HepG2 (cell line): ENCODE data around the gene MS4A7. TPM values are rescaled to one million over a fixed set of nuclear protein-coding genes. Genes with fewer than 3 reads are reported as not detected.

Experiments
- ATAC-seq: fragments of 200-7000 bp; cut with Tn5 transposase; 3 replicates; pipeline ENCODE4 v1.9.1; 2020; ENCODE audit warnings: mild to moderate bottlenecking, moderate library complexity
- BruUV-seq: library from RNA; stranded (reverse); fragments of 400-500 nt; replicated peaks from 2 replicates; lab custom pipeline; 2021; lab: Mats Ljungman, UMichigan
- CTCF ChIA-PET: fragments of 300-600 bp; formaldehyde crosslinking; extraction: SDS; loops from one replicate; lab custom pipeline; 2021; ENCODE audit warnings: low total read pairs, inconsistent platforms, low intra/inter-chr PET ratio; lab: Yijun Ruan, JAX
- POLR2A ChIA-PET: fragments of 350-600 bp; sonication (Branson Sonifier 250); formaldehyde crosslinking; loops from one replicate; lab custom pipeline; 2020; ENCODE audit warnings: antibody characterized with exemption, inconsistent platforms; lab: Yijun Ruan, JAX
- DNase-seq: peaks from one replicate; pipeline ENCODE4 v3.0.0-alpha.2; 2015; ENCODE audit warnings: low spot score
- FAIRE-seq: peaks from 3 replicates; lab custom pipeline; 2011; peaks lifted over from hg19 to GRCh38; lab: Jason Lieb, UNC
- H2AFZ ChIP-seq: one replicate; pipeline ENCODE4 v1.6.1; 2011; ENCODE audit warnings: low read length, inconsistent platforms
- H3K27ac ChIP-seq: fragments of 300-600 bp; 3 replicates; pipeline ENCODE4 v1.8.0; 2011; ENCODE audit warnings: mixed run types, mild to moderate bottlenecking, mixed read lengths, low read length, inconsistent platforms; ENCODE audit not compliant: insufficient read depth; ENCODE audit errors: extremely low read length
- H3K27me3 ChIP-seq, 2 experiments: fragments of 200-600 bp in 1 of 2; 2 replicates in 1 of 2; 3 replicates in 1 of 2; pipeline versions ENCODE4 v1.6.0 to v1.8.0; 2011; ENCODE audit warnings: low read length in 2 of 2, mild to moderate bottlenecking in 2 of 2, moderate library complexity in 2 of 2, inconsistent platforms in 1 of 2; ENCODE audit not compliant: insufficient read depth in 2 of 2, control insufficient read depth in 1 of 2
- H3K36me3 ChIP-seq, 2 experiments: fragments of 200-600 bp in 1 of 2; replicated peaks in 1 of 2; 2 replicates in 1 of 2; 3 replicates in 1 of 2; pipeline versions ENCODE4 v1.5.1 to v1.8.0; 2011; ENCODE audit warnings: low read length in 2 of 2, inconsistent platforms in 1 of 2; ENCODE audit not compliant: insufficient read depth in 2 of 2, control insufficient read depth in 1 of 2
- H3K4me1 ChIP-seq: 2 replicates; pipeline ENCODE4 v1.5.1; 2012; ENCODE audit warnings: low read length, inconsistent platforms; ENCODE audit not compliant: insufficient read depth
- H3K4me2 ChIP-seq: 2 replicates; pipeline ENCODE4 v1.6.0; 2011; ENCODE audit warnings: low read depth, low read length, inconsistent platforms
- H3K4me3 ChIP-seq, 3 experiments: fragments of 200-600 bp in 1 of 3; sonication (generic), shearing (Covaris generic) in 1 of 3; replicated peaks in 1 of 3; 2 replicates each; pipeline ENCODE4 v1.5.1; 2011 to 2016; ENCODE audit warnings: low read length in 3 of 3, inconsistent platforms in 2 of 3, low read depth in 2 of 3, mild to moderate bottlenecking in 2 of 3, control low read depth in 1 of 3, mixed read lengths in 1 of 3; ENCODE audit not compliant: insufficient read depth in 1 of 3
- H3K79me2 ChIP-seq: one replicate; pipeline ENCODE4 v1.6.1; 2011; ENCODE audit warnings: low read length, inconsistent platforms; ENCODE audit not compliant: insufficient read depth
- H3K9ac ChIP-seq: 2 replicates; pipeline ENCODE4 v1.6.0; 2011; ENCODE audit warnings: mild to moderate bottlenecking, low read depth, low read length, inconsistent platforms; ENCODE audit not compliant: insufficient read depth
- H3K9me3 ChIP-seq: 2 replicates; pipeline ENCODE4 v1.5.1; 2012; ENCODE audit warnings: mild to moderate bottlenecking, low read length
- H4K20me1 ChIP-seq: 2 replicates; pipeline ENCODE4 v1.6.0; 2011; ENCODE audit warnings: inconsistent platforms, mild to moderate bottlenecking, low read length, moderate library complexity; ENCODE audit not compliant: insufficient read depth
- PAWR ChIP-seq: sonication (generic); formaldehyde crosslinking; IDR thresholded peaks from 2 replicates; pipeline ENCODE4 v1.4.0; 2020; ENCODE audit warnings: missing genetic modification reagents, mild to moderate bottlenecking, borderline replicate concordance
- SMARCC2 ChIP-seq: fragments of 450-650 bp; IDR thresholded peaks from 2 replicates; pipeline ENCODE4 v1.6.1; 2017; ENCODE audit warnings: antibody characterized with exemption, mild to moderate bottlenecking
- SMC3 ChIP-seq: IDR thresholded peaks from 2 replicates; pipeline ENCODE4 v1.6.1; 2011; ENCODE audit warnings: low read length, improper control_type of control experiment
- ZBTB33 ChIP-seq: sonication (generic); formaldehyde crosslinking; IDR thresholded peaks from 2 replicates; pipeline ENCODE4 v1.4.0; 2020; ENCODE audit warnings: missing genetic modification reagents
- ZFP82 ChIP-seq: sonication (generic); formaldehyde crosslinking; IDR thresholded peaks from 2 replicates; pipeline ENCODE4 v1.5.1; 2020; ENCODE audit warnings: mild to moderate bottlenecking, missing genetic modification reagents, borderline replicate concordance
- ZNF513 ChIP-seq: sonication (generic); formaldehyde crosslinking; conservative IDR thresholded peaks from 2 replicates; pipeline ENCODE4 v1.5.0; 2020; ENCODE audit warnings: missing genetic modification reagents
- ZNF580 ChIP-seq: IDR thresholded peaks from 2 replicates; pipeline ENCODE4 v1.6.1; 2016; ENCODE audit warnings: low read depth, borderline replicate concordance
- ZNF816 ChIP-seq: sonication (generic); formaldehyde crosslinking; IDR thresholded peaks from 2 replicates; pipeline ENCODE4 v1.8.0; 2022; ENCODE audit warnings: missing genetic modification reagents, mild to moderate bottlenecking, borderline replicate concordance
- ZSCAN5A ChIP-seq: sonication (generic); formaldehyde crosslinking; IDR thresholded peaks from 2 replicates; pipeline ENCODE4 v1.8.0; 2022; ENCODE audit warnings: mild to moderate bottlenecking, missing genetic modification reagents, borderline replicate concordance
- ZUFSP ChIP-seq: sonication (generic); formaldehyde crosslinking; IDR thresholded peaks from 2 replicates; pipeline ENCODE4 v1.9.0; 2021; ENCODE audit warnings: missing genetic modification reagents, mild to moderate bottlenecking, borderline replicate concordance
- WGBS: methylation state at CpG from one replicate; pipeline ENCODE4 v1.1.6; 2017; ENCODE audit warnings: low lambda C conversion rate; 5-methylcytosine and 5-hydroxymethylcytosine counted together
- in situ Hi-C: cut with HindIII; loops from 2 replicates; pipeline ENCODE4 v1.10.0; 2017; ENCODE audit warnings: low pct_unique_long_range_greater_than_20kb; ENCODE audit not compliant: extremely low pct_ligation_motif_present
- intact Hi-C: fragments of 100-400 bp; cut with micrococcal nuclease; formaldehyde crosslinking; loops from one replicate; pipeline ENCODE4 v1.10.0; 2022; ENCODE audit not compliant: unreplicated experiment
- polyA plus RNA-seq, 8 experiments: library from polyadenylated mRNA; depleted of rRNA in 3 of 8; stranded (reverse) in 7 of 8; unstranded in 1 of 8; fragments of >200 nt; fragmentation: Illumina TruSeq in 4 of 8; extraction: Trizol in 4 of 8; gene quantifications; 2 replicates each; pipeline versions ENCODE4 v1.2.1 to v1.2.3, GENCODE V29; 2011 to 2016; ENCODE audit warnings: low read depth in 4 of 8, missing spikeins in 1 of 8, mixed read lengths in 1 of 8; ENCODE audit not compliant: insufficient read depth in 1 of 8
- total RNA-seq, 5 experiments: library from RNA; depleted of rRNA; stranded (reverse); fragments of >200 nt; fragmentation: Illumina TruSeq; extraction: Trizol; gene quantifications; 2 replicates each; pipeline ENCODE4 v1.2.3, GENCODE V29; 2016; ENCODE audit warnings: low read depth in 1 of 5

Gene MS4A7
- total and polyA plus RNA-seq, 2 of the 13 experiments (the other 11 are each of a cell fraction or from before 2014, with no cell fraction given): not detected

GRCh38 chr11:60367009-60367408 is 11.3 kb upstream of the MS4A7 start:
- ChIA-PET CTCF (no interaction called here), POLR2A (no interaction called here)
- in situ Hi-C loops: no loop called here
- no TSS peak for BruUV-seq
- no peaks in the 10 kb centered on the region for H3K79me2 ChIP-seq
- no peak overlapping the region for H3K4me3 ChIP-seq
- H4K20me1 ChIP-seq: no peaks in the 10 kb centered on the region
- TF ChIP-seq ZFP82: no peak
- TF ChIP-seq SMARCC2: no peak
- TF ChIP-seq ZBTB33: no peak
- no peak for TF ChIP-seq PAWR (CRISPR knock-in tag)
- TF ChIP-seq ZSCAN5A (CRISPR knock-in tag): no peak
- no peak for TF ChIP-seq ZNF580 (CRISPR knock-in tag)
- TF ChIP-seq ZNF816 (CRISPR knock-in tag): no peak
- TF ChIP-seq ZNF513 (CRISPR knock-in tag): no peak
- TF ChIP-seq SMC3: no peak
- no peak for TF ChIP-seq ZUFSP
- no peaks in the 10 kb centered on the region for H3K9me3 ChIP-seq
- H3K27ac ChIP-seq: no peak overlapping the region
- FAIRE-seq: no peak
- H3K36me3 ChIP-seq: no peaks in the 10 kb centered on the region
- no peak for DNase-seq
- no peak overlapping the region for H2AFZ ChIP-seq
- no peak for ATAC-seq
- H3K9ac ChIP-seq: no peak overlapping the region
- peaks cover 11% of the 10 kb centered on the region for H3K4me1 ChIP-seq
- WGBS: 1% methylated on average over 2 of the region's 2 CpGs
- peaks cover 0 to 5% of the 10 kb centered on the region in 2 experiments; a peak in 2 of 5 replicates for H3K27me3 ChIP-seq
- H3K4me2 ChIP-seq: no peak overlapping the region
- intact Hi-C loops: no loop called here
